HG02973 (cell line): ENCODE measurements around the gene MDFI.
"Not testable (repeated sequence)": the region's sequence is repeated elsewhere in the genome, so short reads cannot be mapped to it uniquely, and the experiment has no call there.

Experiments used
- ATAC-seq: cut with Tn5 transposase; IDR thresholded peaks from one replicate; pipeline ENCODE4 v1.9.1; 2021; ENCODE audit warnings: moderate library complexity; ENCODE audit not compliant: unreplicated experiment

The MDFI gene

GRCh38 chr6:41602864-41603608 is 35.2 kb upstream of the MDFI start:
- no peak for ATAC-seq

- ATAC-seq, result no peak
These were observed 34.3 kb upstream of the MDFI start for GRCh38 chr6:41604006-41604405.

GRCh38 chr6:41605649-41606048 is 32.6 kb upstream of the MDFI start:
- no peak for ATAC-seq

GRCh38 chr6:41607036-41607435 is 31.2 kb upstream of the MDFI start:
- no peak for ATAC-seq

GRCh38 chr6:41607736-41608135 is 30.5 kb upstream of the MDFI start:
- ATAC-seq, result no peak

- ATAC-seq, result no peak
These were observed 29.7 kb upstream of the MDFI start for GRCh38 chr6:41608443-41609151.

GRCh38 chr6:41614715-41615114 is 23.6 kb upstream of the MDFI start:
- ATAC-seq, result no peak

GRCh38 chr6:41615311-41615710 is 23.0 kb upstream of the MDFI start:
- no peak for ATAC-seq

GRCh38 chr6:41618598-41618997 is 19.7 kb upstream of the MDFI start:
- no peak for ATAC-seq

- ATAC-seq, result not testable (repeated sequence)
These were observed 19.1 kb upstream of the MDFI start for GRCh38 chr6:41619193-41619592.

GRCh38 chr6:41621367-41621766 is 16.9 kb upstream of the MDFI start:
- ATAC-seq, result no peak

GRCh38 chr6:41621802-41622201 is 16.5 kb upstream of the MDFI start:
- ATAC-seq, result no peak

GRCh38 chr6:41622206-41622988 is 15.9 kb upstream of the MDFI start:
- no peak for ATAC-seq

GRCh38 chr6:41623330-41623729 is 14.9 kb upstream of the MDFI start:
- ATAC-seq, result no peak

- ATAC-seq, result no peak
These were observed 13.5 kb upstream of the MDFI start for GRCh38 chr6:41624621-41625380.

GRCh38 chr6:41625442-41625841 is 12.8 kb upstream of the MDFI start:
- no peak for ATAC-seq

GRCh38 chr6:41626022-41626421 is 12.2 kb upstream of the MDFI start:
- ATAC-seq, result no peak

GRCh38 chr6:41626917-41627316 is 11.4 kb upstream of the MDFI start:
- ATAC-seq, result no peak

GRCh38 chr6:41629128-41629527 is 9.1 kb upstream of the MDFI start:
- ATAC-seq, result no peak

GRCh38 chr6:41630069-41630468 is 8.2 kb upstream of the MDFI start:
- no peak for ATAC-seq

- no peak for ATAC-seq
These were observed 7.3 kb upstream of the MDFI start for GRCh38 chr6:41630946-41631345.
